Right lobe of liver (tissue), 4 donors: ENCODE results near the gene COL1A1.

ENCODE experiments used
- POLR2A ChIP-seq: fragments of 450-650 bp; IDR thresholded peaks from one replicate; pipeline ENCODE4 v1.6.1; 2017; ENCODE audit warnings: antibody characterized with exemption, mild to moderate bottlenecking
- TF ChIP-seq, protein P1 (sequence below), 4 donors: fragments of 200-600 bp in 3 of 4; fragments of 450-650 bp in 1 of 4; IDR thresholded peaks; one replicate each; pipeline versions ENCODE4 v1.5.1 to v1.8.0; 2016 to 2022; ENCODE audit warnings: antibody characterized with exemption in 4 of 4, mild to moderate bottlenecking in 2 of 4
- donor health status: DM: no; HTN: no; CAD: no.
- donor health status: DM: no; HTN: no; CAD: no.
- donor health status: DM: no; HTN: yes; CAD: no.

DNA sequence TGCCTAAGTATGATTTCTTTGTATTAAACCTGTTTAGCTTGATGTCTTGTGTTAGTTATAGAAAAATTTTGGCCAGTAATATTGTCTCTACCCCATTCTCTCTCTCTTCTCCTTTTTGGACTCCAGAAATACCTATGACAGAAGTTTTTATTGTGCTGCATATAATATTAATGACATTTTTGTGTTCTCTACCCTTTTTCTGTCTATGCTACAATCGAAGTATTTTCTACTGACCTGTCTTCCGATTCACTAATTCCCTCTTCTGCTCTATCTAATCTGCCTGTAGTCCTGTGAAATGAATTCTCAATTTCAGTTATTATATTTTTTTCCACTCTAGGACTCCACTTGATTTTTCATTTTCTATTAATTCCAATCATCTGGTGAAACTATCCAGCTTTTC is 46.8 kb upstream of the COL1A1 start:
- no peak for TF ChIP-seq POLR2A
- TF ChIP-seq, protein P1, sequence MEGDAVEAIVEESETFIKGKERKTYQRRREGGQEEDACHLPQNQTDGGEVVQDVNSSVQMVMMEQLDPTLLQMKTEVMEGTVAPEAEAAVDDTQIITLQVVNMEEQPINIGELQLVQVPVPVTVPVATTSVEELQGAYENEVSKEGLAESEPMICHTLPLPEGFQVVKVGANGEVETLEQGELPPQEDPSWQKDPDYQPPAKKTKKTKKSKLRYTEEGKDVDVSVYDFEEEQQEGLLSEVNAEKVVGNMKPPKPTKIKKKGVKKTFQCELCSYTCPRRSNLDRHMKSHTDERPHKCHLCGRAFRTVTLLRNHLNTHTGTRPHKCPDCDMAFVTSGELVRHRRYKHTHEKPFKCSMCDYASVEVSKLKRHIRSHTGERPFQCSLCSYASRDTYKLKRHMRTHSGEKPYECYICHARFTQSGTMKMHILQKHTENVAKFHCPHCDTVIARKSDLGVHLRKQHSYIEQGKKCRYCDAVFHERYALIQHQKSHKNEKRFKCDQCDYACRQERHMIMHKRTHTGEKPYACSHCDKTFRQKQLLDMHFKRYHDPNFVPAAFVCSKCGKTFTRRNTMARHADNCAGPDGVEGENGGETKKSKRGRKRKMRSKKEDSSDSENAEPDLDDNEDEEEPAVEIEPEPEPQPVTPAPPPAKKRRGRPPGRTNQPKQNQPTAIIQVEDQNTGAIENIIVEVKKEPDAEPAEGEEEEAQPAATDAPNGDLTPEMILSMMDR (IDR thresholded peaks at IDR 0.05), result no peak
